ENCODE results near the gene SNX32. TPM values are rescaled to one million over a fixed set of nuclear protein-coding genes. Genes with fewer than 3 reads are reported as not detected.
A peak's percentile ranks its signal among the peaks of the same experiment; 100 is the strongest.

SNX32 gene
- 0.22 and 0.25 TPM in 2 replicates for total RNA-seq (2012; rRNA removed)

- H3K9me3 ChIP-seq (replicated peaks; ENCODE audit: low read length), result no peaks in the 10 kb centered on the region
- peak within 1 kb of the TSS; percentile 90 for H3K4me2 ChIP-seq (ENCODE audit: low read length)
- H3K9ac ChIP-seq (ENCODE audit: low read depth, low read length), result peak within 1 kb of the TSS; percentile 51
- no peaks in the 10 kb centered on the region for H3K36me3 ChIP-seq (ENCODE audit: insufficient read depth, low read length)
- H3K4me1 ChIP-seq (ENCODE audit: control insufficient read depth, insufficient read depth, low read length), result peaks cover 14% of the 10 kb centered on the region
- H3K27me3 ChIP-seq (ENCODE audit: control insufficient read depth, insufficient read depth, low read length), result peaks cover 28% of the 10 kb centered on the region
- H3K4me3 ChIP-seq (ENCODE audit: low read length), result peak within 1 kb of the TSS; percentile 74
Measured at GRCh38 chr11:65833297-65834030, at the start of gene SNX32. SNX32 (plus strand) TSS chr11:65833963; CDS start chr11:65834066, 103 bp downstream.

- Histone ChIP-seq H3K4me1 (ENCODE audit: control insufficient read depth, insufficient read depth, low read length) (peaks cover 5% of the 10 kb centered on the region), H3K36me3 (ENCODE audit: insufficient read depth, low read length) (no peaks in the 10 kb centered on the region), H3K9ac (ENCODE audit: low read depth, low read length) (no peak overlapping the region), H3K27me3 (ENCODE audit: control insufficient read depth, insufficient read depth, low read length) (peaks cover 52% of the 10 kb centered on the region), H3K4me3 (ENCODE audit: low read length) (no peak overlapping the region), H3K9me3 (replicated peaks; ENCODE audit: low read length) (no peaks in the 10 kb centered on the region), H3K4me2 (ENCODE audit: low read length) (no peak overlapping the region)
Measured at GRCh38 chr11:65785319-65786007, 48.3 kb upstream of the SNX32 start.

DNA sequence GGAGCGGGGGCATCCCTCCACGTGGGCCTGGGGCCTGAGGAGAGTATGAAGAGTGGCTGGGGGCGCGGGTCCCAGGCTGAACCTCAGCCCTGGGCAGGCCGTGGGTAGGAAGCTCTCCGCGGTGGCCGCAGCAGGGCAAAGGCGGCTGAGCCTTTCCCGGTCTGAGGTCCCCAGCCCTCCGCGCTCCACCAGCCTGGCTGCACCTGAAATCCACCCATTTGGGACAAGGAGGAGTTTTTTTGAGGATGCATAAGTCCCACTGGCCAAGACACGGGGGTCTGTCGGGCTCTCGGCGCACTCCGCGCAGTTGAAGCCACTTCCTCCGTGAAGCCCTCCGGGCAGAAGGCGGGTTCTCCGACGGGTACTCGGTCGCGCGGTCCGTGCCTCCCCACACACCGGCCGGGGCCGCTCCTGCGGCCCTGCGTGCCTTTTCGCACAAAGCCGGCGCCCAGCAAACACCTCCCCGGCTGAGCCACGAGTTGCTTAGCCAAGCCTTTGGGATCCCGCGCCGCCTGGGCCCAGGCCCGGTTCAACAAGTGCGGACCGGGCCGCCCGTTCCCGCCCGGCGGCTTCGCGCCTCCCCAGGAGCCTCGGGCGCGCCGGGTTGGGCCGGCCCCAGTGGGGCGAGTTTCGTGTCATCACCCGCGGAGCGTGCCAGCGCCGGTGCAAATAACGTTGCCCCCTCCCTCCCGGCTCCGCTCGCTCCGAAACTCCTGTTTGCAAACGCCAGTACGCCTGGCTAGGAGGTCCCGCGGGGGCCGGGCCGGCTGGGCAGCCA, 47.6 kb upstream of the SNX32 start:
- H3K4me1 ChIP-seq (ENCODE audit: control insufficient read depth, insufficient read depth, low read length), result peaks cover 5% of the 10 kb centered on the region
- H3K27me3 ChIP-seq (ENCODE audit: control insufficient read depth, insufficient read depth, low read length), result peaks cover 55% of the 10 kb centered on the region
- H3K4me2 ChIP-seq (ENCODE audit: low read length), result peak overlapping the region; percentile 37
- H3K9ac ChIP-seq (ENCODE audit: low read depth, low read length), result no peak overlapping the region
- no peak overlapping the region for H3K4me3 ChIP-seq (ENCODE audit: low read length)
- H3K9me3 ChIP-seq (replicated peaks; ENCODE audit: low read length), result no peaks in the 10 kb centered on the region
- H3K36me3 ChIP-seq (ENCODE audit: insufficient read depth, low read length), result no peaks in the 10 kb centered on the region

DNA sequence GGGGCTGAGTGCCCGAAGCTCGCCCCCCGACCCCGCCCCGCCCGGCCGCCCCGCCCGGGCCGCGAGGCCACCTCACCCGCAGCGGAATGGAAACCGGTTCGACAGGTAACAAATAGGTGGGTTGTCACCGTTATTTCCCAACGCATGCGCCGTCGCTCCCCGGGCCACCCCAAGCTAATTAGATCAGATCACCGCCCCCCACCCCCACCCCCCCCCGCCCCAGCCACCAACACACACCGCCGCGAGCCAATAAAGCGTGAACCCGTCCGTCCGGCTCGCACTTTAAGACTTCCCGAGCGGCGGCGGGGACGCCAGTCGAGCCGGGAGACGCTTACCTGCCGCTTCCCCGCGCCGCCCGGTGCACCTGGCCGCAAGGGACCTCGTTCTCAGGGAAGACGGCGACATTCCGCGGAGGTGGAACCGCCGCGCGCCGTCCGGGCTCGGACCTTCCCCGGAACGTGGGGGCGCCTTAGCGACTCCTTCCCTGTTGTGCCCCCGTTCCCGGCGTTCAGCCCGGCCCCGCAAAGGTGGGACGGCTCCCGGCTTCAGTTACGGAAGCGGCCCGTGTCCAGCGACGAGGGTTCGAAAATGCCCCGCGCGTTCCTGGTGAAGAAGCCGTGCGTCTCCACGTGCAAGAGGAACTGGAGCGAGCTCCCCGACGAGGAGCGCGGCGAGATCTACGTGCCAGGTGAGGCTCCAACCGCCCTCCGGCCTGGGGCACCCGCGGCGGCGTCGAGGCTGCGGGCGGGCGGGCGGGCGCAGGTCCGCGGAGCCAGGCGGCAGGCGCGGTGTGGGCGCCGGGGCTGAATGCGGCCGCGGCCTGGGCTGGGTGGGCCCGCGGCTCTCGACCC, 46.8 kb upstream of the SNX32 start, which contains the start of gene OVOL1:
OVOL1 (plus strand) TSS at position 278 of the 851 bp plus-strand sequence; CDS start at position 589, 311 bp downstream.
- H3K27me3 ChIP-seq (ENCODE audit: control insufficient read depth, insufficient read depth, low read length), result peaks cover 55% of the 10 kb centered on the region
- H3K36me3 ChIP-seq (ENCODE audit: insufficient read depth, low read length), result no peaks in the 10 kb centered on the region
- H3K4me1 ChIP-seq (ENCODE audit: control insufficient read depth, insufficient read depth, low read length), result peaks cover 14% of the 10 kb centered on the region
- H3K9me3 ChIP-seq (replicated peaks; ENCODE audit: low read length), result no peaks in the 10 kb centered on the region
- peak within 1 kb of the TSS; percentile 37 for H3K4me2 ChIP-seq (ENCODE audit: low read length)
- no peak within 1 kb of the TSS for H3K9ac ChIP-seq (ENCODE audit: low read depth, low read length)
- H3K4me3 ChIP-seq (ENCODE audit: low read length), result no peak within 1 kb of the TSS

DNA sequence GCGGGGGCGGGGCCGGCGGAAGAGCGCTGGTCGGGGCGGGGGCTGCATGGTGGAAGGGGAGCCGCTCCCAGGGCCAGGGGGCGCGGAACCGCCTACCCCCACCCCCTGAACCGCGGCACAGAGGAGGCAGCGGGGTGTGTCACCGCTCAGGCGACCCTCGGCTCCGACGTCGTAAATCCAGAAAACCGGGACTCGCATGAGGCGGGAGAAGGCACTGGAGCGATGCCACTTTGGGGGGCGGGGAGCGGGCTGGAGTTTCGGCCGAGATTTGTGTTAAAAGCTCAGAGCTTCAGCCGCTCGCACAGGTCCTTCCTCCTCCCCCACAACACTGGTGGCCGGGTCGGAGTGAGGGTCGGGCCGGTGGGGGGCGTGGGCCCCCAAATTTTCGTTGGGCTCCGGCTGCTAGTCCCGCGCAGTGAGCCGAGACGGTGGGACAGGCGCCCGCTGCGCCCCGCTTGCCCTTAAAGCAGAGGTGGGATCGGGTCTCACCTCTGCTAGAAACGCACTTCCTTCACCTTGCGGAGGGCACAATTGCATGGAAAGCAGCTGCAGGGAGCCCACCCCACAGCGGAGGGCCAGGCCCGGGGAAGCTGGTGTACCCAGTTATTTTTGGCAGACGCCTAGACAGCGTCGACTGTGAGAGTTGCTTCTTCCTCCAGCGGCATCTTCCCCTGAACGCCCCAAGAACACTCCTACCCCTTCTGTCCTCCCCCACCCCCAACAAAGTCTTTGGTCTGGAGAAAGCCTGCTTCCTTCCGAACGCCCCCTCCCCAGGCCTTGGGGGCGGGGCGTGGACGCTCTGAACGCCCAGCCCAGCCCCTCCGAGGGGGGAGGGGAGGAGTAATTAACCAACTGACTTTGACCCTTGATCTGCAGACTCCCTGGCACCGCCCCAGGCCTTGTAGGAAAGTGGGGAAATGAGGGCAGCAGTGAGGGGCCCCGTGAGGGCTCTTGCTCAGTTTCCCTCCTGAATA, 45.8 kb upstream of the SNX32 start:
- H3K9ac ChIP-seq (ENCODE audit: low read depth, low read length), result no peak overlapping the region
- H3K27me3 ChIP-seq (ENCODE audit: control insufficient read depth, insufficient read depth, low read length), result peaks cover 59% of the 10 kb centered on the region
- H3K4me1 ChIP-seq (ENCODE audit: control insufficient read depth, insufficient read depth, low read length), result peaks cover 18% of the 10 kb centered on the region
- no peak overlapping the region for H3K4me3 ChIP-seq (ENCODE audit: low read length)
- peak overlapping the region; percentile 37 for H3K4me2 ChIP-seq (ENCODE audit: low read length)
- H3K36me3 ChIP-seq (ENCODE audit: insufficient read depth, low read length), result no peaks in the 10 kb centered on the region
- H3K9me3 ChIP-seq (replicated peaks; ENCODE audit: low read length), result no peaks in the 10 kb centered on the region

DNA sequence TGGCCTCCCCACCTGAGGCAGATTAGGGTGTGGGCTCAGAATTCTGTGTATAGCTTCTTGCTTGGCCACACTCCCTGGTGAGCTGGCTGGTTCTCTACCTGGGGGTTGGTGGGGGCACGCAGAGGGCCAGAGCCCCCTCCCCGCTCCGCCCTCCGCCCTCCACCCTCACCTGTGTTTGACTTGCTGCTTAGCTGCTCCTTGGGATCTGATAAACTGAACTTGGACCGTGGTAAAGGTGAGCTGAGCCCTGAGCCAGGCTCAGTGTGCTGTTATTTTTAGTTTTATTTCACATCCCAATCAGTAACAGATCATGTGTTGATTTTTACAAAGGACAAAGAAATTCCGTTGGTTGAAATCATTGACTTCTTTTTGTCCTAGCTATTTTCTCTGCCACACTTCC, 44.9 kb upstream of the SNX32 start:
- Histone ChIP-seq H3K4me3 (ENCODE audit: low read length) (no peak overlapping the region), H3K27me3 (ENCODE audit: control insufficient read depth, insufficient read depth, low read length) (peaks cover 62% of the 10 kb centered on the region), H3K9ac (ENCODE audit: low read depth, low read length) (no peak overlapping the region), H3K4me1 (ENCODE audit: control insufficient read depth, insufficient read depth, low read length) (peaks cover 18% of the 10 kb centered on the region), H3K36me3 (ENCODE audit: insufficient read depth, low read length) (no peaks in the 10 kb centered on the region), H3K9me3 (replicated peaks; ENCODE audit: low read length) (no peaks in the 10 kb centered on the region), H3K4me2 (ENCODE audit: low read length) (no peak overlapping the region)

- peaks cover 18% of the 10 kb centered on the region for H3K4me1 ChIP-seq (ENCODE audit: control insufficient read depth, insufficient read depth, low read length)
- no peak overlapping the region for H3K4me3 ChIP-seq (ENCODE audit: low read length)
- peaks cover 61% of the 10 kb centered on the region for H3K27me3 ChIP-seq (ENCODE audit: control insufficient read depth, insufficient read depth, low read length)
- H3K9me3 ChIP-seq (replicated peaks; ENCODE audit: low read length), result no peaks in the 10 kb centered on the region
- H3K4me2 ChIP-seq (ENCODE audit: low read length), result no peak overlapping the region
- H3K36me3 ChIP-seq (ENCODE audit: insufficient read depth, low read length), result no peaks in the 10 kb centered on the region
- H3K9ac ChIP-seq (ENCODE audit: low read depth, low read length), result no peak overlapping the region
Measured at GRCh38 chr11:65789230-65790103, 44.3 kb upstream of the SNX32 start.

DNA sequence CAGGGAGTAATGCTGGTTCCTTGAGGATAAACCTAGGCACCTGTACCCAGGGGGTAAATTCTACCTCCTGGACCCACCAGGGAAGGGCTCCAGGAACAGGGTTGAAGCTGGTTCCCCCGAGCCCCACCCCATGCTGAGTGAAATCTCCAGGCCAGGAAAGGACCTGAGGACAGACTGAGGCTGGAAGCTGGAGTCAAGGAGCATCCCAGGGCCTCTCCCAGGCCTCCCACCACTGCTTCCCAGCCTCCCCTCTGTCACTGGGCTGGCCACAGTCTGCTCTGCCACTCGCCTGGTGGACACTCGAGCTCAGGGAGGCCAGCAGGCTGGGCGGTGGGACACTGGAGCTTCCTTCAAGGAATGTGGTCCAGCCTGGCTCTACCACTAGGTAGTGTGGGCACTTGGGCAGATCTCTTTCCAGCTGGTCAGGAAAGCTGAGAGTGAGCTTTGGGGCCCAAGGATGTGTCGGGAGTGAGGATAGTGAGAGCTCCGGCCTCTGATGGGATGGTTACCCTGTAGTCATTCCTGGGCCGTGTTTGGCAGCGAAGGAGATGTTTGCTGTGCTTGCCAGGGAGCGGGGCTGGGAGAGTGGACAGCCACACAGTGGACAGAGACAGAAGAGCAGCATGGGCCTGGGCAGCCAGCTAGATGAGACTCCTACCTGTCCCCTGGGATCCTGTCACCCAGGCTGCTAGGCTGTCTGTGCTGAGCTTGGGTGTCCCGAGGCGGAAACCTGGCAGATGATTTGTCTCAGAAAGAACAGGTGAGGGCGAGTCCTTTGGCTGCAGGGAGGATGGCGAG, 43.5 kb upstream of the SNX32 start:
- no peak overlapping the region for H3K4me3 ChIP-seq (ENCODE audit: low read length)
- peaks cover 18% of the 10 kb centered on the region for H3K4me1 ChIP-seq (ENCODE audit: control insufficient read depth, insufficient read depth, low read length)

More for the DNA sequence above, 43.5 kb upstream of the SNX32 start:
- no peak overlapping the region for H3K4me2 ChIP-seq (ENCODE audit: low read length)
- peaks cover 67% of the 10 kb centered on the region for H3K27me3 ChIP-seq (ENCODE audit: control insufficient read depth, insufficient read depth, low read length)
- no peaks in the 10 kb centered on the region for H3K9me3 ChIP-seq (replicated peaks; ENCODE audit: low read length)
- H3K36me3 ChIP-seq (ENCODE audit: insufficient read depth, low read length), result no peaks in the 10 kb centered on the region
- H3K9ac ChIP-seq (ENCODE audit: low read depth, low read length), result no peak overlapping the region

Measured in skeletal muscle satellite cell (primary cell).